Mesothelial cell of epicardium (in vitro differentiated cells): ENCODE measurements around the gene LOXL3. TPM values are rescaled to one million over a fixed set of nuclear protein-coding genes. Genes with fewer than 3 reads are reported as not detected.

Experiments used
- DNase-seq, 2 experiments: peaks; one replicate each; pipeline ENCODE4 v3.0.0; 2021; ENCODE audit warnings: low spot score in 2 of 2; ENCODE audit not compliant: unreplicated experiment in 2 of 2
- H3K27ac Mint-ChIP-seq: 2 replicates; pipeline ENCODE4 v1.8.0; 2021; ENCODE audit warnings: mixed read lengths
- H3K27me3 Mint-ChIP-seq: 2 replicates; pipeline ENCODE4 v1.8.0; 2021; ENCODE audit warnings: low read depth, mixed read lengths
- H3K36me3 Mint-ChIP-seq: 2 replicates; pipeline ENCODE4 v1.8.0; 2021; ENCODE audit warnings: mixed read lengths
- H3K4me1 Mint-ChIP-seq: 2 replicates; pipeline ENCODE4 v1.8.0; 2021; ENCODE audit warnings: mixed read lengths
- H3K4me3 Mint-ChIP-seq: 2 replicates; pipeline ENCODE4 v1.8.0; 2021; ENCODE audit warnings: mild to moderate bottlenecking, moderate library complexity, mixed read lengths
- H3K9me3 Mint-ChIP-seq: 2 replicates; pipeline ENCODE4 v1.8.0; 2021; ENCODE audit warnings: mixed read lengths
- total RNA-seq: library from RNA; stranded (reverse); gene quantifications from 3 replicates; pipeline ENCODE4 v1.2.1, GENCODE V29; 2021
- TF ChIP-seq, protein P1 (sequence below): fragments of 200-600 bp; sonication (generic); IDR thresholded peaks from one replicate; pipeline ENCODE4 v1.5.0; 2021; ENCODE audit warnings: antibody characterized with exemption; ENCODE audit not compliant: unreplicated experiment

Gene LOXL3
- total RNA-seq, 1 donor from 2014 or later: 26.7 TPM

- Mint-ChIP-seq H3K27me3 (no peaks in the 10 kb centered on the region), H3K4me3 (no peak overlapping the region), H3K27ac (no peak overlapping the region), H3K36me3 (peaks cover 10% of the 10 kb centered on the region), H3K4me1 (peaks cover 27% of the 10 kb centered on the region), H3K9me3 (peaks cover 2% of the 10 kb centered on the region)
- TF ChIP-seq, protein P1, sequence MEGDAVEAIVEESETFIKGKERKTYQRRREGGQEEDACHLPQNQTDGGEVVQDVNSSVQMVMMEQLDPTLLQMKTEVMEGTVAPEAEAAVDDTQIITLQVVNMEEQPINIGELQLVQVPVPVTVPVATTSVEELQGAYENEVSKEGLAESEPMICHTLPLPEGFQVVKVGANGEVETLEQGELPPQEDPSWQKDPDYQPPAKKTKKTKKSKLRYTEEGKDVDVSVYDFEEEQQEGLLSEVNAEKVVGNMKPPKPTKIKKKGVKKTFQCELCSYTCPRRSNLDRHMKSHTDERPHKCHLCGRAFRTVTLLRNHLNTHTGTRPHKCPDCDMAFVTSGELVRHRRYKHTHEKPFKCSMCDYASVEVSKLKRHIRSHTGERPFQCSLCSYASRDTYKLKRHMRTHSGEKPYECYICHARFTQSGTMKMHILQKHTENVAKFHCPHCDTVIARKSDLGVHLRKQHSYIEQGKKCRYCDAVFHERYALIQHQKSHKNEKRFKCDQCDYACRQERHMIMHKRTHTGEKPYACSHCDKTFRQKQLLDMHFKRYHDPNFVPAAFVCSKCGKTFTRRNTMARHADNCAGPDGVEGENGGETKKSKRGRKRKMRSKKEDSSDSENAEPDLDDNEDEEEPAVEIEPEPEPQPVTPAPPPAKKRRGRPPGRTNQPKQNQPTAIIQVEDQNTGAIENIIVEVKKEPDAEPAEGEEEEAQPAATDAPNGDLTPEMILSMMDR: no peak
- DNase-seq: no peak
Measured at GRCh38 chr2:74531666-74532065, 22.1 kb downstream of the LOXL3 start.

DNA sequence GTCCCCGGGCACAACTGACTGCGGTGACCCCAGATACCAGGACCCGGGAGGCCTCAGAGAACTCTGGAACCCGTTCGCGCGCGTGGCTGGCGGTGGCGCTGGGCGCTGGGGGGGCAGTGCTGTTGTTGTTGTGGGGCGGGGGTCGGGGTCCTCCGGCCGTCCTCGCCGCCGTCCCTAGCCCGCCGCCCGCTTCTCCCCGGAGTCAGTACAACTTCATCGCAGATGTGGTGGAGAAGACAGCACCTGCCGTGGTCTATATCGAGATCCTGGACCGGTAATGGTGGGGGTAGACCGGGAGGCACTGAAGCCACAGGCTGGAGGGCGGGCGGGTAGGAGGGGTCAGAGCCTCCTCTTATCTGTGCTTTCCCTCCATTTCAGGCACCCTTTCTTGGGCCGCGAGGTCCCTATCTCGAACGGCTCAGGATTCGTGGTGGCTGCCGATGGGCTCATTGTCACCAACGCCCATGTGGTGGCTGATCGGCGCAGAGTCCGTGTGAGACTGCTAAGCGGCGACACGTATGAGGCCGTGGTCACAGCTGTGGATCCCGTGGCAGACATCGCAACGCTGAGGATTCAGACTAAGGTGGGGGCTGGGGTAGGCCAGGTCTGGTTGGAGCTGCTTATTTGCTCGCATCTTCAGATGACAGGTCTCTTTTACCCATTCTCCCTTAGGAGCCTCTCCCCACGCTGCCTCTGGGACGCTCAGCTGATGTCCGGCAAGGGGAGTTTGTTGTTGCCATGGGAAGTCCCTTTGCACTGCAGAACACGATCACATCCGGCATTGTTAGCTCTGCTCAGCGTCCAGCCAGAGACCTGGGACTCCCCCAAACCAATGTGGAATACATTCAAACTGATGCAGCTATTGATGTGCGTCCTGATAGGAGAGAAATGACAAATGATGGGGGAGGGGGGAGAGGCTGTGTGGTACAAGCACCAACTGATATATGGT lies 23.2 kb downstream of the LOXL3 start:
- peaks cover 18% of the 10 kb centered on the region for H3K36me3 Mint-ChIP-seq
- no peak overlapping the region for H3K27ac Mint-ChIP-seq
- no peaks in the 10 kb centered on the region for H3K27me3 Mint-ChIP-seq
- DNase-seq: peak in 1 of 2 experiments; percentile 55
- peaks cover 27% of the 10 kb centered on the region for H3K4me1 Mint-ChIP-seq
- H3K4me3 Mint-ChIP-seq: peak overlapping the region; percentile 90
- TF ChIP-seq, protein P1: no peak
- H3K9me3 Mint-ChIP-seq: peaks cover 6% of the 10 kb centered on the region

- H3K4me3 Mint-ChIP-seq: peak within 1 kb of the TSS; percentile 90
- H3K36me3 Mint-ChIP-seq: peaks cover 24% of the 10 kb centered on the region
- peak; percentile 86 to 91 for DNase-seq
- TF ChIP-seq, protein P1: no peak
- peaks cover 27% of the 10 kb centered on the region for H3K4me1 Mint-ChIP-seq
- no peaks in the 10 kb centered on the region for H3K27me3 Mint-ChIP-seq
- H3K9me3 Mint-ChIP-seq: peaks cover 6% of the 10 kb centered on the region
- peak within 1 kb of the TSS; percentile 89 for H3K27ac Mint-ChIP-seq
Measured at GRCh38 chr2:74529357-74530238, 24.1 kb downstream of the LOXL3 start, which contains the start of the genes AUP1 and HTRA2. TSS of gene AUP1 (minus strand) at chr2:74529706. CDS start at chr2:74529629, 77 bp downstream. TSS of gene HTRA2 (plus strand) at chr2:74529933. CDS start at chr2:74530007, 74 bp downstream.

DNA sequence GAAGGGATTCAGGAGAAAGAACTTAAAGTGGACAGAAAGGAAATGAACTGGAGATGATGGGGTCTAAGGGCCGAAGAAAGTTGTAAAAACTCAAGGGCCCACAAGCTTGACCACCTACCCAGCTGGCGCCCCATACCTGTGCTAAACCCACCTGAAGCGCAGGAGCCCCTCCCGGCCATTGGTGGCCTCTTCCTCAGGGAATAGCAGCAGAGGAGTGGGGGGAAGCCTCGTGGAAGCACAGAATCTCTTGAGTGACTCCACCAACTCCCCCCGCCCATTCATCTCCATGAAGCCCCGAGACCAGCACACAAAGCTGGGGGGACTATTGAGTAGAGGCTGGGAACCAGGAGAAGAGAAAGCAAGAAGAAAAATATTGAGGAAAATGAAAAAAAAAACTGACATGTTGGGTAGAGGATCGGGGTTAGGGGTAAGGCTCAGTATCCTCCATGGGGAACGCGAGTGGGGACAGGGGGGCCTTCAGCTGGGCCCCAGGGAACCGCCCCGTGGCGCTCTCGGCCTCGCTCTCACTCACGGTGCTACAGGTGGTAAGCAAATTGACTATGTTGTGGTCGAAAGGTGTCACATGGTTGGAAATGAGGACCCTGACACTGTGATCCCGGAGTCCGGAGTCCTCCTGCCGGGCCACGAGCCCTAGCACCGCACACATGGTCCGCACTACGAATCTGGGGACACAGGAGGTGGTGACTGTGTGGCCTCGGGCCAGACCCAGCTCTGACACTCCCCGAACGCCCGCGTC lies 25.0 kb downstream of the LOXL3 start:
- H3K36me3 Mint-ChIP-seq: peaks cover 24% of the 10 kb centered on the region
- peak overlapping the region; percentile 89 for H3K27ac Mint-ChIP-seq
- peaks cover 2% of the 10 kb centered on the region for H3K27me3 Mint-ChIP-seq
- peak overlapping the region; percentile 90 for H3K4me3 Mint-ChIP-seq
- DNase-seq: no peak
- TF ChIP-seq, protein P1: no peak
- H3K9me3 Mint-ChIP-seq: peaks cover 6% of the 10 kb centered on the region
- H3K4me1 Mint-ChIP-seq: peaks cover 27% of the 10 kb centered on the region

DNA sequence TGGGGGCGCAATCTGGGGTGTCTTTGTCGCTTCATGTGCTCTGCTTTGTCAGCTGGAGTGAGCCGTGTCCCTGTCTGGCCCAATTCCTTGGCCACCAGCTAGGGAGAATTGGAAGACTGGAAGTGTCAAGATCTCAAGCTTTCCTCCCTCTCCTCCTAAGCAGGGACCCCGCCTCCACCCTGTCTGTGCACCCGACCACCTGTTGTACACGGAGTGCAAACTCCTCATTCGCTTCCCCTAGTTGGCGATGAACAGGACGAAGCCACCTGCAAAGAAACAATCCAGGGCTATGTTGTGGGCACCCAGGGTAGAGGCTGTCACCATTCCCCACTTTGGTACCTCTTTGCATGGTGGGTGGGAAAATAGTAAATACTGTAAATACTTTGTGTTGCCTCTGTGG lies 26.0 kb downstream of the LOXL3 start:
- H3K36me3 Mint-ChIP-seq: peaks cover 24% of the 10 kb centered on the region
- H3K9me3 Mint-ChIP-seq: peaks cover 6% of the 10 kb centered on the region
- DNase-seq: no peak
- H3K4me1 Mint-ChIP-seq: peaks cover 27% of the 10 kb centered on the region
- H3K27me3 Mint-ChIP-seq: peaks cover 10% of the 10 kb centered on the region
- TF ChIP-seq, protein P1: no peak
- no peak overlapping the region for H3K27ac Mint-ChIP-seq
- H3K4me3 Mint-ChIP-seq: peak overlapping the region; percentile 90
